Neural cell (in vitro differentiated cells): ENCODE results near the gene NKPD1.

Source experiments
- EP300 ChIP-seq: fragments of 450-650 bp; conservative IDR thresholded peaks from 2 replicates; pipeline ENCODE4 v1.6.1; 2014; ENCODE audit warnings: antibody characterized with exemption, mild to moderate bottlenecking, moderate library complexity; ENCODE audit not compliant: poor library complexity, severe bottlenecking
- EZH2 ChIP-seq: fragments of 200-600, 300-800 bp; shearing (Covaris generic), sonication (generic); IDR thresholded peaks from 2 replicates; pipeline ENCODE4 v1.6.1; 2014; ENCODE audit warnings: antibody characterized with exemption, low read length, borderline replicate concordance, mild to moderate bottlenecking; ENCODE audit not compliant: insufficient read depth, poor library complexity, severe bottlenecking
- MXI1 ChIP-seq: fragments of 450-650 bp; conservative IDR thresholded peaks from 2 replicates; pipeline ENCODE4 v1.6.1; 2014; ENCODE audit warnings: antibody characterized with exemption, mild to moderate bottlenecking; ENCODE audit not compliant: poor library complexity, severe bottlenecking
- POLR2AphosphoS5 ChIP-seq: IDR thresholded peaks from 2 replicates; pipeline ENCODE4 v1.6.1; 2012
- RAD21 ChIP-seq: fragments of 450-650 bp; conservative IDR thresholded peaks from 2 replicates; pipeline ENCODE4 v1.6.1; 2014; ENCODE audit warnings: antibody characterized with exemption, mild to moderate bottlenecking, moderate library complexity
- TAF1 ChIP-seq: IDR thresholded peaks from 2 replicates; pipeline ENCODE4 v1.6.1; 2012; ENCODE audit warnings: low read depth
- TF ChIP-seq, protein P1 (sequence below): fragments of 450-650 bp; IDR thresholded peaks from 2 replicates; pipeline ENCODE4 v1.5.1; 2014; ENCODE audit warnings: antibody characterized with exemption, mild to moderate bottlenecking, moderate library complexity; ENCODE audit not compliant: poor library complexity, severe bottlenecking
- TF ChIP-seq, protein P2 (sequence below): IDR thresholded peaks from 2 replicates; pipeline ENCODE4 v1.6.1; 2012; ENCODE audit warnings: borderline replicate concordance

DNA sequence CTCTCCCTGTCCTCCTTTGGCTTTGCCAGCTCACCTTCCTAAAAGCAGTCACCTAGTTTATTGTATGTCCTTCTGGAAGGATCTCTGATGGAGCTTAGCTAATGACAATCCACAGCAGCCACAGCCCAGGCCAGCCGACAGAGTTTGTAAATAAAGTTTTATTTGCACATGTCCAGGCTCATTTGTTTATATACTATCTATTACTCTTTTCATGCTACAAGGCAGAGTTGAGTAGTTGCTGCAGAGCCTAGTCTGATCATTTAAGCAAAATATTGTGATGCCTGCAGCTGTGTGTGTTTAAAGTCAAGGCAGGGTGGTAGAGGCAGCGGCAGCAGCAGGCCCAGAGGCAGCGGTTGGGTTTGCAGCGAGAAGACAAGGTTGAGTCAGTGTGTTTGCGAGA lies 32.6 kb downstream of the NKPD1 start:
- TF ChIP-seq, protein P1, sequence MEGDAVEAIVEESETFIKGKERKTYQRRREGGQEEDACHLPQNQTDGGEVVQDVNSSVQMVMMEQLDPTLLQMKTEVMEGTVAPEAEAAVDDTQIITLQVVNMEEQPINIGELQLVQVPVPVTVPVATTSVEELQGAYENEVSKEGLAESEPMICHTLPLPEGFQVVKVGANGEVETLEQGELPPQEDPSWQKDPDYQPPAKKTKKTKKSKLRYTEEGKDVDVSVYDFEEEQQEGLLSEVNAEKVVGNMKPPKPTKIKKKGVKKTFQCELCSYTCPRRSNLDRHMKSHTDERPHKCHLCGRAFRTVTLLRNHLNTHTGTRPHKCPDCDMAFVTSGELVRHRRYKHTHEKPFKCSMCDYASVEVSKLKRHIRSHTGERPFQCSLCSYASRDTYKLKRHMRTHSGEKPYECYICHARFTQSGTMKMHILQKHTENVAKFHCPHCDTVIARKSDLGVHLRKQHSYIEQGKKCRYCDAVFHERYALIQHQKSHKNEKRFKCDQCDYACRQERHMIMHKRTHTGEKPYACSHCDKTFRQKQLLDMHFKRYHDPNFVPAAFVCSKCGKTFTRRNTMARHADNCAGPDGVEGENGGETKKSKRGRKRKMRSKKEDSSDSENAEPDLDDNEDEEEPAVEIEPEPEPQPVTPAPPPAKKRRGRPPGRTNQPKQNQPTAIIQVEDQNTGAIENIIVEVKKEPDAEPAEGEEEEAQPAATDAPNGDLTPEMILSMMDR: no peak
- TF ChIP-seq, protein P2, sequence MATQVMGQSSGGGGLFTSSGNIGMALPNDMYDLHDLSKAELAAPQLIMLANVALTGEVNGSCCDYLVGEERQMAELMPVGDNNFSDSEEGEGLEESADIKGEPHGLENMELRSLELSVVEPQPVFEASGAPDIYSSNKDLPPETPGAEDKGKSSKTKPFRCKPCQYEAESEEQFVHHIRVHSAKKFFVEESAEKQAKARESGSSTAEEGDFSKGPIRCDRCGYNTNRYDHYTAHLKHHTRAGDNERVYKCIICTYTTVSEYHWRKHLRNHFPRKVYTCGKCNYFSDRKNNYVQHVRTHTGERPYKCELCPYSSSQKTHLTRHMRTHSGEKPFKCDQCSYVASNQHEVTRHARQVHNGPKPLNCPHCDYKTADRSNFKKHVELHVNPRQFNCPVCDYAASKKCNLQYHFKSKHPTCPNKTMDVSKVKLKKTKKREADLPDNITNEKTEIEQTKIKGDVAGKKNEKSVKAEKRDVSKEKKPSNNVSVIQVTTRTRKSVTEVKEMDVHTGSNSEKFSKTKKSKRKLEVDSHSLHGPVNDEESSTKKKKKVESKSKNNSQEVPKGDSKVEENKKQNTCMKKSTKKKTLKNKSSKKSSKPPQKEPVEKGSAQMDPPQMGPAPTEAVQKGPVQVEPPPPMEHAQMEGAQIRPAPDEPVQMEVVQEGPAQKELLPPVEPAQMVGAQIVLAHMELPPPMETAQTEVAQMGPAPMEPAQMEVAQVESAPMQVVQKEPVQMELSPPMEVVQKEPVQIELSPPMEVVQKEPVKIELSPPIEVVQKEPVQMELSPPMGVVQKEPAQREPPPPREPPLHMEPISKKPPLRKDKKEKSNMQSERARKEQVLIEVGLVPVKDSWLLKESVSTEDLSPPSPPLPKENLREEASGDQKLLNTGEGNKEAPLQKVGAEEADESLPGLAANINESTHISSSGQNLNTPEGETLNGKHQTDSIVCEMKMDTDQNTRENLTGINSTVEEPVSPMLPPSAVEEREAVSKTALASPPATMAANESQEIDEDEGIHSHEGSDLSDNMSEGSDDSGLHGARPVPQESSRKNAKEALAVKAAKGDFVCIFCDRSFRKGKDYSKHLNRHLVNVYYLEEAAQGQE: no peak
- TF ChIP-seq EZH2 (no peak), RAD21 (no peak), EP300 (no peak), POLR2AphosphoS5 (no peak), MXI1 (no peak), TAF1 (no peak)
